ENCODE data around the gene MGST2. TPM values are rescaled to one million over a fixed set of nuclear protein-coding genes. Genes with fewer than 3 reads are reported as not detected.

MGST2 gene
- total and polyA plus RNA-seq, 10 of the 15 experiments (the other 5 are each of a cell fraction or from before 2014, with no cell fraction given) = 19.0 to 50.1 (median 30.6) TPM

DNA sequence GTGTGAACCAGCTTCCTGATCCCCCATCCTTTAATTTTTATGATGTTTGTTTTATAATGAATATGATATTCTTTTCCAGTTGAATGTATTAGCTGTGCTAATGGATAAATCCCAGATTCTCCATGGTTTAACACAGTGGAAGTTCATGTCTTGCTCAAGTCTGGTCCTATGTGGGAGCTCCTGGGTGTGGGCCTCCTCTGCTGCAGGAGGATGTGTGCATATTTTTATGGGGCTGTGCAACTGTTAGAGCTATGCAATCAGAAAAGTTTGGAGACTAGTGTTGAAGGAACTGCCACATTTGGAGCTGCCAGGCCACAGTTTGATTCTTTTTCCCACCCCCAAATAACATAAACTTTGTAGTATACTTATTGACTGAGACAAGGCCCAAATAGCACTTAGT, 24.8 kb downstream of the MGST2 start:
- DNase-seq (ENCODE audit: low read depth, low spot score) (no peak), ATAC-seq (no peak), FAIRE-seq (no peak)
- RAD21 ChIA-PET (ENCODE audit: unreplicated experiment) = no interaction called here
- Histone ChIP-seq H3K9me3 (replicated peaks; ENCODE audit: control insufficient read depth, insufficient read depth, low read length) (no peaks in the 10 kb centered on the region), H2AFZ (ENCODE audit: control insufficient read depth, low read depth, low read length) (no peak overlapping the region), H3K79me2 (ENCODE audit: control insufficient read depth, insufficient read depth, low read length) (no peaks in the 10 kb centered on the region), H3K27me3 (replicated peaks in 1 of 2; ENCODE audit: control insufficient read depth in 2 of 2, insufficient read depth in 2 of 2, low read length in 1 of 2) (no peaks in the 10 kb centered on the region), H4K20me1 (ENCODE audit: control insufficient read depth, insufficient read depth) (no peaks in the 10 kb centered on the region), H3K4me1 (ENCODE audit: control insufficient read depth, insufficient read depth, low read length) (peaks cover 5% of the 10 kb centered on the region), H3K4me3 (no peak overlapping the region), H3K9ac (ENCODE audit: control insufficient read depth, insufficient read depth, low read length) (no peak overlapping the region), H3K4me2 (ENCODE audit: control insufficient read depth, insufficient read depth) (no peak overlapping the region), H3K36me3 (ENCODE audit: control insufficient read depth in 2 of 2, insufficient read depth in 2 of 2, low read length in 1 of 2) (no peaks in the 10 kb centered on the region), H3K27ac (ENCODE audit: control insufficient read depth, insufficient read depth) (no peak overlapping the region)
- BruUV-seq (replicated peaks) = no TSS peak
- SMC1A ChIA-PET (ENCODE audit: uncharacterized antibody, unreplicated experiment) = interaction anchor here (0.6 to 1.2 kb wide), 3 partner anchors 19 to 473 kb away, joined by 3 read pairs; partner anchors contain the start of gene MGST2
- intact Hi-C loops (cut with micrococcal nuclease; ENCODE audit: unreplicated experiment) (no loop called here), in situ Hi-C loops (cut with MboI) (no loop called here)
- CTCF ChIA-PET = interaction anchor here (0.9 kb wide), 1 partner anchor 15 kb away, joined by 3 read pairs; no protein-coding TSS in a partner anchor
- POLR2A ChIA-PET = no interaction called here
- TF ChIP-seq NRF1 (conservative IDR thresholded peaks at IDR 0.05; ENCODE audit: low read depth, low read length) = no peak
- TF ChIP-seq NFIC (IDR thresholded peaks at IDR 0.05; ENCODE audit: low read depth, low read length) = no peak
- TF ChIP-seq TCF12 (IDR thresholded peaks at IDR 0.05; ENCODE audit: low read depth, low read length) = no peak
- TF ChIP-seq ATF7 (IDR thresholded peaks at IDR 0.05; ENCODE audit: low read depth) = no peak
- TF ChIP-seq JUNB (IDR thresholded peaks at IDR 0.05) = no peak
- TF ChIP-seq NR2C1 (IDR thresholded peaks at IDR 0.05) = no peak
- no peak for TF ChIP-seq MEF2B (IDR thresholded peaks at IDR 0.05; ENCODE audit: partially characterized antibody, poor library complexity, severe bottlenecking)
- TF ChIP-seq SIX5 (IDR thresholded peaks at IDR 0.05; ENCODE audit: low read depth, low read length, severe bottlenecking) = no peak
- TF ChIP-seq PAX5 (IDR thresholded peaks at IDR 0.05; ENCODE audit: borderline replicate concordance, low read depth, low read length) = no peak
- no peak for TF ChIP-seq BCL11A (IDR thresholded peaks at IDR 0.05; ENCODE audit: low read depth, low read length)
